Epithelial cell of proximal tubule (primary cell): ENCODE measurements around the gene TBL1X. TPM values are rescaled to one million over a fixed set of nuclear protein-coding genes. Genes with fewer than 3 reads are reported as not detected.

Experiments
- DNase-seq: peaks from one replicate; pipeline ENCODE4 v3.0.0-alpha.2; 2011; ENCODE audit warnings: low read depth
- H3K4me3 ChIP-seq: 2 replicates; pipeline ENCODE4 v1.5.1; 2011; ENCODE audit warnings: low read depth, mild to moderate bottlenecking, low read length
- total RNA-seq: library from RNA; depleted of rRNA; stranded (reverse); fragments of >200 nt; gene quantifications from 2 replicates; pipeline ENCODE4 v1.2.3, GENCODE V29; 2015
- TF ChIP-seq, protein P1 (sequence below): conservative IDR thresholded peaks from 2 replicates; pipeline ENCODE4 v1.5.1; 2012; ENCODE audit warnings: low read depth, mild to moderate bottlenecking, low read length

The TBL1X gene
- total RNA-seq, 1 donor from 2014 or later: 9.1 TPM

DNA sequence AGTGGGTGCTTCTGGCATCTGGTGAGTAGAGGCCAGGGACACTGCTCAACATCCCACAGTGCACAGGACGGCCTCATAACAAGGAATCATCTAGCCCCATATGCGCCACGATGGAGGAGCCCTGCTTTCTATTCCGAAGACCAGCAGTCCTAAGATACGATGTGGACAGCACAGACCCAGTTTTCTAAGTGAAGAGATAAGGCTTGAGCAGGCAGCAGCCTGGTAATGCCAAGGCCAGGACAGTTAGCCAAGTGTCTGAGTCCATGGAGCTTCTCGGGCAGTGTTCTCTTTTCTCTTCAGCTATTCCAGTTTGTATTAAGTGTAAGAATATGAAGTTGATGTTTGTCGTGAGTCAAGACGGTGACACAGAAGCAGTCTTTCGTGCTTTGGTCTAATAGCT lies 112.7 kb downstream of the TBL1X start:
- TF ChIP-seq, protein P1, sequence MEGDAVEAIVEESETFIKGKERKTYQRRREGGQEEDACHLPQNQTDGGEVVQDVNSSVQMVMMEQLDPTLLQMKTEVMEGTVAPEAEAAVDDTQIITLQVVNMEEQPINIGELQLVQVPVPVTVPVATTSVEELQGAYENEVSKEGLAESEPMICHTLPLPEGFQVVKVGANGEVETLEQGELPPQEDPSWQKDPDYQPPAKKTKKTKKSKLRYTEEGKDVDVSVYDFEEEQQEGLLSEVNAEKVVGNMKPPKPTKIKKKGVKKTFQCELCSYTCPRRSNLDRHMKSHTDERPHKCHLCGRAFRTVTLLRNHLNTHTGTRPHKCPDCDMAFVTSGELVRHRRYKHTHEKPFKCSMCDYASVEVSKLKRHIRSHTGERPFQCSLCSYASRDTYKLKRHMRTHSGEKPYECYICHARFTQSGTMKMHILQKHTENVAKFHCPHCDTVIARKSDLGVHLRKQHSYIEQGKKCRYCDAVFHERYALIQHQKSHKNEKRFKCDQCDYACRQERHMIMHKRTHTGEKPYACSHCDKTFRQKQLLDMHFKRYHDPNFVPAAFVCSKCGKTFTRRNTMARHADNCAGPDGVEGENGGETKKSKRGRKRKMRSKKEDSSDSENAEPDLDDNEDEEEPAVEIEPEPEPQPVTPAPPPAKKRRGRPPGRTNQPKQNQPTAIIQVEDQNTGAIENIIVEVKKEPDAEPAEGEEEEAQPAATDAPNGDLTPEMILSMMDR: no peak
- no peak overlapping the region for H3K4me3 ChIP-seq
- DNase-seq: no peak

DNA sequence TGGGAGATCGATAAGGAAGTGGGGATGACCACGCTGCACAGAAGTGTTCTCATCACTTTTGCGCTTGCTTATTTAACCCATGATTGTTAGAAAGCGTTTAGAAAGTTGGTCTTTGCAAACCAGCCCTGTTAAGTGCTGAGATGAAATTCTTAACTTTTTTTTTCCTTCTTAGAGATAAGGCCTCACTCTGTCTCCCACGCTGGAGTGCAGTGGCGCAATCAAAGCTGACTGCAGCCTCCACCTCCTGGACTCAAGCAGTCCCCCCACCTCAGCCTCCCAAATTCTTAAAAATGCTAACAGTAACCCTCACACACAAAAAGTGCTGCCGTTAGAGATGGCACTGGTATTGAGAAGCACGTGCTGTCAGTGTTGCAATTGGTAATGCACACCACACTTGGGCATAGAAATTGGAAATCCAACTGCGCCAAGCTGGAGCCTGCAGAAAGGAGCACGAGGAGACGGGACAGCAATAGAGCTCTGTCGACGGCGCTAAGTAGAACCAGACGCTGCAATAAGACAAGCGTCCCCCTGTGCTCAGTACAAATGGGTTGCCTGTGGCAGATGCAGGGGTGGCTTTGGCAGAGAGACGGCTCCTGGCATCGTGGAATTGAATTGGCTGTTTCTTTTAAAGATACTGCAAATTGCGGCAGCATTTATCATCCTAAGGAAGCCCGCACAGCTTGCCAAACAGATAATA lies 113.4 kb downstream of the TBL1X start:
- TF ChIP-seq, protein P1: no peak
- DNase-seq: no peak
- H3K4me3 ChIP-seq: no peak overlapping the region

DNA sequence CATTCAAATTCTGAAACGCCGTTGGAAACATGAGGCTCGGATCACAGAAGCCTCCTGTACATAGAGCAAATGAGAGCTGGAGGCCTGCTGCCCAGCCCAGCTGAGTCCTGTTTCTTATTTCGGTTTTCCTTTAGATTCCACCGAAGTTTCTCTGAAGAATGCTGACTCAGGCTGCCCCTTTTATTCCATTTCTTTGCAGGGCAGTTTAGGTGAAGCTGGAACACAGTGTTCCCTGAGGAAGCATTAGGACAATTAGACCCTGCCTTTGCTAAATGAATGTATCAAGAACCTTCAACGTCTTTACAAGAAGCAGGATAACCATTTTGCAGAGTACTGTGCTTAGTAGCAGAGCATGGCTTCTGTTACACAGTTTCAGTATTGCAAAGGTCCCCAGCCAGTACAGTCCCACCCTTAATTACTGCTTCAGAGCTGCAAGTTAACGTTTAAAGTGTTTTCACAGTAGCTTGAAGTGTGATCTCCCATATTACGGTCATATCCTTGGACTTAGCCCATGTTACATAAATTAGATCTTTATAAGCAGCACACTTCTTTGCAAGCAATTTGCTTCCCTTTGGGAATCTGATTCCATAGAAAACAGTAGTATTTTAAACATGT lies 117.0 kb downstream of the TBL1X start:
- DNase-seq: no peak
- TF ChIP-seq, protein P1: no peak
- no peak overlapping the region for H3K4me3 ChIP-seq

DNA sequence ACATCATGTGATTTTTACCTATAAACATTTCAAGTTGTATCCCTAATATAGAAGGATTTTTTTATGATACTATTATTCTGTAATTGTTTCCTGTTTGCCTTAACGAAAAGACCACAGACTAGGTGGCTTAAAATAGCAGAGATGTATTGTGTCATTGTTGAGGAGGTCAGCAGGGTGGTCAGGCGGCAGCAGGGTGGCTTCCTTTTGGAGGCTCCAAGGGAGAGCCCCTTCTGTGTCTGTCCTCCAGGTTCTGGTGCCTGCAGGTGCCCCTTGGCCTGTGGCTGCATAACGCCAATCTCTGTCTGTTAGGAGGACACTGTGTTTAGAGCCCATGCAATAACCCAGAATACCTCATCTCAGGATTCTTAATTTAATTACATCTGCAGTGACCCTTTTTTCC lies 118.1 kb downstream of the TBL1X start:
- TF ChIP-seq, protein P1: no peak
- no peak overlapping the region for H3K4me3 ChIP-seq
- no peak for DNase-seq

DNA sequence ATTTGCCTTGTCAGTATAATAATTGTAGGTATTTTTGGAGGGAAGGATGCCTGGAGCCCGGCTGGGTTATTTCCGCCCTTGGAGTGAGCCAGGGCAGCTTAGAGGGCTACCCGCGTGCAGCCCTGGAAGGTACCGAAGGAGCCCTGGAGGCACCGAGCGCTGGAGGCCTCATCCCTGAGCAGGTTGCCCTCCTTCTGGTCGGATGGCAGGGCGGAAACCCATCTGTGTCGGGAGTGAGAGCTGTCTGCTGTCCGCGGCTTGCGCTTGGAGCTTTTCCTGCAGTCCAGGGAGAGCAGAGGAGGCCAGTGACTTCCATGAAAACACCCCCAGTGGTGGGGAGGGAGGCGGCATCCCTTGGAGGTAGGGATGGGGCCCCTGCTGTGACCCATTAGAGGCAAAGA lies 122.1 kb downstream of the TBL1X start:
- H3K4me3 ChIP-seq: no peak overlapping the region
- DNase-seq: no peak
- TF ChIP-seq, protein P1: no peak

DNA sequence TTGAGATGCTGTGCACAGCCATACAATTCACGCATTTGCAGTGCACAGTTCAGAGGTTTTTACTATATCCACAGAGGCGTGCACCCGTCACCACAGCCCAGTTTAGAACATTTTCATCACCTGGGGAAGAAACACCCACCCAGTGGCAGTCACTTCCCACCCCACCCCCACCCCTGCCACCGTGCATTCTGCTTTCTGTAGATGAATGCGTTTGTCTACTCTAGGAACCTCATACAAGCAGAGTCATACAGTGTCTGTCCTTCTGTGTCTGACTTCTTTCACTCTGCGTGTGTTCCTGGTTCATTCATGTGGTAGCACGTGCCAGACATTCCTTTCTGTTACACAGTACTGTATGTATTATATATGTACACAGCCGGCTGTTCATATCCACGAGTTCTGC lies 122.8 kb downstream of the TBL1X start:
- no peak for DNase-seq
- H3K4me3 ChIP-seq: no peak overlapping the region
- TF ChIP-seq, protein P1: no peak

DNA sequence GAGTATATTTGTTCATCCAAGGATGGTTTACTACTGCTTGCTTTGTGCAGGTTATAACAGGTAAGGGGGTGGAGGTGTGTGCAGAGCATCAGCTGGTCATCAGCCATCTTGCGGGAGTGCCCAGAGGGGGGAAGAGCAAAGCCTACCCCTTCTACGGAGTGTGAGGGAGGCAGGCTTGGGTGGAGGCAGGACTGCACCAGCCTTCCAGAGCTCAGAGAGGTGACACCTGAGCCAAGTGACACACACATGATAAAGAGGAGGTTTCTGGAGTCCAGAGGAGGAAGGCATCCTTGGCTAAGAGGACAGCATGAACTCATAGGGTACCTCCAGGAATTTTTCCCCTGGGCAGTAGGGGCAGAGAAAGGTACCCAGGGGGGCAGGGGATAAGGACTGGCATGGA lies 126.6 kb downstream of the TBL1X start:
- TF ChIP-seq, protein P1: no peak
- H3K4me3 ChIP-seq: no peak overlapping the region
- no peak for DNase-seq
